WTC11 (cell line): Measurements from ENCODE around the gene RPS6KA5. TPM values are rescaled to one million over a fixed set of nuclear protein-coding genes. Genes with fewer than 3 reads are reported as not detected.

Experiments
- ATAC-seq: fragments of 200-7000 bp; cut with Tn5 transposase; 2 replicates; pipeline ENCODE4 v1.10.0; 2021; ENCODE audit warnings: mild to moderate bottlenecking, moderate library complexity
- CTCF ChIA-PET: fragments of 300-600 bp; sonication (Branson Sonifier 250); formaldehyde crosslinking; loops from one replicate; lab custom pipeline; 2021; ENCODE audit warnings: antibody characterized with exemption; lab: Charles Lee
- POLR2A ChIA-PET: fragments of 350-600 bp; sonication (Branson Sonifier 250); formaldehyde crosslinking; loops from one replicate; lab custom pipeline; 2021; ENCODE audit warnings: antibody characterized with exemption; lab: Charles Lee
- DNase-seq: peaks from one replicate; pipeline ENCODE4 v3.0.0; 2021; ENCODE audit warnings: low spot score
- H3K27ac Mint-ChIP-seq: 2 replicates; pipeline ENCODE4 v1.8.0; 2021; ENCODE audit warnings: mixed read lengths
- H3K27me3 Mint-ChIP-seq: 2 replicates; pipeline ENCODE4 v1.8.0; 2021; ENCODE audit warnings: low read depth, mild to moderate bottlenecking, moderate library complexity, mixed read lengths
- H3K36me3 Mint-ChIP-seq: 2 replicates; pipeline ENCODE4 v1.8.0; 2021; ENCODE audit warnings: mixed read lengths
- H3K4me1 Mint-ChIP-seq: 2 replicates; pipeline ENCODE4 v1.8.0; 2022; ENCODE audit warnings: mixed read lengths
- H3K4me3 Mint-ChIP-seq: 2 replicates; pipeline ENCODE4 v1.8.0; 2021; ENCODE audit warnings: mild to moderate bottlenecking, moderate library complexity, mixed read lengths
- H3K9me3 Mint-ChIP-seq: 2 replicates; pipeline ENCODE4 v1.8.0; 2021; ENCODE audit warnings: mixed read lengths
- AFF4 ChIP-seq: sonication (generic); formaldehyde crosslinking; IDR thresholded peaks from 2 replicates; pipeline ENCODE4 v1.8.1; 2023; ENCODE audit warnings: mild to moderate bottlenecking, missing genetic modification reagents, borderline replicate concordance
- ATF3 ChIP-seq: sonication (generic); formaldehyde crosslinking; conservative IDR thresholded peaks from 2 replicates; pipeline ENCODE4 v1.8.1; 2022; ENCODE audit warnings: mild to moderate bottlenecking, missing genetic modification reagents
- ELF4 ChIP-seq: sonication (generic); formaldehyde crosslinking; IDR thresholded peaks from 2 replicates; pipeline ENCODE4 v1.8.1; 2022; ENCODE audit warnings: low read depth, mild to moderate bottlenecking, moderate library complexity, missing genetic modification reagents
- GABPB1 ChIP-seq: sonication (generic); formaldehyde crosslinking; IDR thresholded peaks from 2 replicates; pipeline ENCODE4 v1.8.1; 2023; ENCODE audit warnings: mild to moderate bottlenecking, missing genetic modification reagents
- GTF2I ChIP-seq: fragments of 250-450 bp; sonication (Bioruptor Pico); conservative IDR thresholded peaks from 2 replicates; pipeline ENCODE4 v1.4.0; 2021; ENCODE audit warnings: mild to moderate bottlenecking
- IRF2 ChIP-seq: sonication (generic); formaldehyde crosslinking; IDR thresholded peaks from 2 replicates; pipeline ENCODE4 v1.8.0; 2022; ENCODE audit warnings: low read depth, missing genetic modification reagents, borderline replicate concordance
- JAZF1 ChIP-seq: fragments of 250-450 bp; sonication (Bioruptor Pico); IDR thresholded peaks from 2 replicates; pipeline ENCODE4 v1.9.0; 2021; ENCODE audit warnings: moderate library complexity, mild to moderate bottlenecking, inconsistent platforms
- NFATC4 ChIP-seq: fragments of 250-450 bp; sonication (Bioruptor Pico); IDR thresholded peaks from 2 replicates; pipeline ENCODE4 v1.9.0; 2021; ENCODE audit warnings: mild to moderate bottlenecking
- PREB ChIP-seq: sonication (generic); formaldehyde crosslinking; IDR thresholded peaks from 2 replicates; pipeline ENCODE4 v1.8.1; 2022; ENCODE audit warnings: mild to moderate bottlenecking, missing genetic modification reagents, moderate library complexity, borderline replicate concordance
- SMAD4 ChIP-seq: sonication (generic); formaldehyde crosslinking; IDR thresholded peaks from 2 replicates; pipeline ENCODE4 v1.8.0; 2022; ENCODE audit warnings: mild to moderate bottlenecking, missing genetic modification reagents
- SOX15 ChIP-seq: fragments of 250-450 bp; sonication (Bioruptor Pico); IDR thresholded peaks from 2 replicates; pipeline ENCODE4 v1.9.0; 2021; ENCODE audit warnings: mild to moderate bottlenecking
- SP1 ChIP-seq: sonication (generic); formaldehyde crosslinking; conservative IDR thresholded peaks from 2 replicates; pipeline ENCODE4 v1.8.1; 2022; ENCODE audit warnings: missing genetic modification reagents
- TCF7 ChIP-seq: sonication (generic); formaldehyde crosslinking; IDR thresholded peaks from 2 replicates; pipeline ENCODE4 v1.8.0; 2022; ENCODE audit warnings: mild to moderate bottlenecking, low read depth, missing genetic modification reagents, moderate library complexity
- TP53 ChIP-seq: sonication (generic); formaldehyde crosslinking; IDR thresholded peaks from 2 replicates; pipeline ENCODE4 v1.8.1; 2023; ENCODE audit warnings: mild to moderate bottlenecking, missing genetic modification reagents
- total RNA-seq: library from RNA; stranded (reverse); gene quantifications from 3 replicates; pipeline ENCODE4 v1.2.3, GENCODE V29; 2021
- TF ChIP-seq, protein P1 (sequence below): sonication (generic); formaldehyde crosslinking; IDR thresholded peaks from 2 replicates; pipeline ENCODE4 v1.8.1; 2023; ENCODE audit warnings: mild to moderate bottlenecking, missing genetic modification reagents, moderate library complexity
- TF ChIP-seq, protein P2 (sequence below): fragments of 250-450 bp; sonication (Bioruptor Pico); IDR thresholded peaks from 2 replicates; pipeline ENCODE4 v2.1.2; 2022; ENCODE audit warnings: mild to moderate bottlenecking, moderate library complexity
- TF ChIP-seq, protein P3 (sequence below): sonication (generic); formaldehyde crosslinking; IDR thresholded peaks from 2 replicates; pipeline ENCODE4 v1.8.1; 2023; ENCODE audit warnings: mild to moderate bottlenecking, missing genetic modification reagents
- TF ChIP-seq, protein P4 (sequence below): sonication (generic); formaldehyde crosslinking; IDR thresholded peaks from 2 replicates; pipeline ENCODE4 v1.8.1; 2023; ENCODE audit warnings: mild to moderate bottlenecking, missing genetic modification reagents, moderate library complexity

The RPS6KA5 gene
- total RNA-seq, 1 experiment from 2014 or later, result 5.2 TPM

DNA sequence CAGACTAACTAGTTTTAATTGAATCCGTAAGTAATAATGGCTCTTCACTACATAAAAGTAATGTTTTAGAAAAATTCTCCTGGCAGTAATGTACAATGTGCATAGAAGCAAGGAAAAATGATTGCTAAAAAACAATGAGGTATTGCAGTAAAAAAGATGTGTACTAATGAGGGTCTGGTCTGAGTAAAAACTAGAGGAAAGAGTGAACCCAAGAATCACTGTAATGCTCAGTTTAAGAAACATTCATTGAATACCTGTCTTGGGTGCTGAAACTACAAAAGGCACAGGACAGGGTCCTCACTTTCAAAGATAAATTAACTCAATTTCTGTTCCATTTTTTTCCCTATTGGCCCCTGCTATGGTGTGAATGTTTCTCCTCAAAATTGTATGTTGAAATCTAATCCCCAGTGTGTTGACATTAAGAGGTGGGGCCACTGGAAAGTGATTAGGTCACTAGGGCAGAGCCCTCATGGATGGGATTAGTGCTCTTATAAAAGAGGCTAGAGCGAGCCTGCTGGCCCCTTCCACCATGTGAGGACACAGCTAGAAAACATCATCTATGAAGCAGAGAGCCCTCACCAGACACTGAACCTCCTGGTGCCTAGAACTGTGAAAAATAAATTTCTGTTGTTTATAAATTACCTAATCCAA is 51.6 kb downstream of the RPS6KA5 start:
- no peaks in the 10 kb centered on the region for H3K4me1 Mint-ChIP-seq
- TF ChIP-seq, protein P1, sequence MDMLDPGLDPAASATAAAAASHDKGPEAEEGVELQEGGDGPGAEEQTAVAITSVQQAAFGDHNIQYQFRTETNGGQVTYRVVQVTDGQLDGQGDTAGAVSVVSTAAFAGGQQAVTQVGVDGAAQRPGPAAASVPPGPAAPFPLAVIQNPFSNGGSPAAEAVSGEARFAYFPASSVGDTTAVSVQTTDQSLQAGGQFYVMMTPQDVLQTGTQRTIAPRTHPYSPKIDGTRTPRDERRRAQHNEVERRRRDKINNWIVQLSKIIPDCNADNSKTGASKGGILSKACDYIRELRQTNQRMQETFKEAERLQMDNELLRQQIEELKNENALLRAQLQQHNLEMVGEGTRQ, result no peak
- TF ChIP-seq NFATC4 (CRISPR knock-in tag), result no peak
- no peak for TF ChIP-seq ELF4 (CRISPR knock-in tag)
- no peak for TF ChIP-seq GTF2I (CRISPR knock-in tag)
- TF ChIP-seq, all 79 proteins: peak for 0
- CTCF ChIA-PET, result no interaction called here
- no peaks in the 10 kb centered on the region for H3K36me3 Mint-ChIP-seq
- DNase-seq, result no peak
- no peaks in the 10 kb centered on the region for H3K9me3 Mint-ChIP-seq
- no peak for ATAC-seq
- no peak overlapping the region for H3K4me3 Mint-ChIP-seq
- no peak overlapping the region for H3K27ac Mint-ChIP-seq
- POLR2A ChIA-PET, result interaction anchor here (0.6 kb wide), 1 partner anchor 12 kb away, joined by 3 read pairs; no protein-coding TSS in a partner anchor
- H3K27me3 Mint-ChIP-seq, result no peaks in the 10 kb centered on the region

- no peaks in the 10 kb centered on the region for H3K4me1 Mint-ChIP-seq
- ATAC-seq (no peak), DNase-seq (no peak)
- ChIA-PET CTCF (no interaction called here), POLR2A (no interaction called here)
- no peak overlapping the region for H3K27ac Mint-ChIP-seq
- no peaks in the 10 kb centered on the region for H3K9me3 Mint-ChIP-seq
- no peak overlapping the region for H3K4me3 Mint-ChIP-seq
- H3K27me3 Mint-ChIP-seq, result no peaks in the 10 kb centered on the region
- H3K36me3 Mint-ChIP-seq, result no peaks in the 10 kb centered on the region
- TF ChIP-seq PREB (CRISPR knock-in tag) (no peak), JAZF1 (CRISPR knock-in tag) (no peak), SP1 (no peak), AFF4 (no peak), ATF3 (no peak), TP53 (CRISPR knock-in tag) (no peak), SOX15 (CRISPR knock-in tag) (no peak), IRF2 (CRISPR knock-in tag) (no peak), TCF7 (CRISPR knock-in tag) (no peak), SMAD4 (CRISPR knock-in tag) (no peak), GABPB1 (CRISPR knock-in tag) (no peak)
- TF ChIP-seq, protein P2, sequence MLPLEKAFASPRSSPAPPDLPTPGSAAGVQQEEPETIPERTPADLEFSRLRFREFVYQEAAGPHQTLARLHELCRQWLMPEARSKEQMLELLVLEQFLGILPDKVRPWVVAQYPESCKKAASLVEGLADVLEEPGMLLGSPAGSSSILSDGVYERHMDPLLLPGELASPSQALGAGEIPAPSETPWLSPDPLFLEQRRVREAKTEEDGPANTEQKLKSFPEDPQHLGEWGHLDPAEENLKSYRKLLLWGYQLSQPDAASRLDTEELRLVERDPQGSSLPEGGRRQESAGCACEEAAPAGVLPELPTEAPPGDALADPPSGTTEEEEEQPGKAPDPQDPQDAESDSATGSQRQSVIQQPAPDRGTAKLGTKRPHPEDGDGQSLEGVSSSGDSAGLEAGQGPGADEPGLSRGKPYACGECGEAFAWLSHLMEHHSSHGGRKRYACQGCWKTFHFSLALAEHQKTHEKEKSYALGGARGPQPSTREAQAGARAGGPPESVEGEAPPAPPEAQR (CRISPR knock-in tag), result no peak
- TF ChIP-seq, protein P3, sequence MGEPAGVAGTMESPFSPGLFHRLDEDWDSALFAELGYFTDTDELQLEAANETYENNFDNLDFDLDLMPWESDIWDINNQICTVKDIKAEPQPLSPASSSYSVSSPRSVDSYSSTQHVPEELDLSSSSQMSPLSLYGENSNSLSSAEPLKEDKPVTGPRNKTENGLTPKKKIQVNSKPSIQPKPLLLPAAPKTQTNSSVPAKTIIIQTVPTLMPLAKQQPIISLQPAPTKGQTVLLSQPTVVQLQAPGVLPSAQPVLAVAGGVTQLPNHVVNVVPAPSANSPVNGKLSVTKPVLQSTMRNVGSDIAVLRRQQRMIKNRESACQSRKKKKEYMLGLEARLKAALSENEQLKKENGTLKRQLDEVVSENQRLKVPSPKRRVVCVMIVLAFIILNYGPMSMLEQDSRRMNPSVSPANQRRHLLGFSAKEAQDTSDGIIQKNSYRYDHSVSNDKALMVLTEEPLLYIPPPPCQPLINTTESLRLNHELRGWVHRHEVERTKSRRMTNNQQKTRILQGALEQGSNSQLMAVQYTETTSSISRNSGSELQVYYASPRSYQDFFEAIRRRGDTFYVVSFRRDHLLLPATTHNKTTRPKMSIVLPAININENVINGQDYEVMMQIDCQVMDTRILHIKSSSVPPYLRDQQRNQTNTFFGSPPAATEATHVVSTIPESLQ (CRISPR knock-in tag), result no peak
- TF ChIP-seq, protein P4, sequence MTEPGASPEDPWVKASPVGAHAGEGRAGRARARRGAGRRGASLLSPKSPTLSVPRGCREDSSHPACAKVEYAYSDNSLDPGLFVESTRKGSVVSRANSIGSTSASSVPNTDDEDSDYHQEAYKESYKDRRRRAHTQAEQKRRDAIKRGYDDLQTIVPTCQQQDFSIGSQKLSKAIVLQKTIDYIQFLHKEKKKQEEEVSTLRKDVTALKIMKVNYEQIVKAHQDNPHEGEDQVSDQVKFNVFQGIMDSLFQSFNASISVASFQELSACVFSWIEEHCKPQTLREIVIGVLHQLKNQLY (CRISPR knock-in tag), result no peak
- TF ChIP-seq, all 79 proteins: peak for 0
Measured at GRCh38 chr14:91005716-91006115, 54.7 kb downstream of the RPS6KA5 start.
